ENCODE results near the gene TIFAB. TPM values are rescaled to one million over a fixed set of nuclear protein-coding genes. Genes with fewer than 3 reads are reported as not detected.

The TIFAB gene
- total and polyA plus RNA-seq, 4 donors: 0.24 TPM; not detected in 3

GRCh38 chr5:135437796-135438560 lies 14.2 kb downstream of the TIFAB start:
- H3K9me3 ChIP-seq (ENCODE audit: control insufficient read depth, low read length): no peaks in the 10 kb centered on the region
- peak in 1 of 2 donors; percentile 87 for DNase-seq
- H3K4me3 ChIP-seq (ENCODE audit: low read length in 2 of 2): no peak overlapping the region
- no peak overlapping the region for H3K27ac ChIP-seq (ENCODE audit: low read depth in 1 of 2, low read length in 2 of 2)
- H3K27me3 ChIP-seq (ENCODE audit: control insufficient read depth in 1 of 2, insufficient read depth in 2 of 2, low read length in 1 of 2): no peaks in the 10 kb centered on the region
- no peak for ATAC-seq (ENCODE audit: low FRiP score)
- intact Hi-C loops (cut with DNase I): no loop called here
- H3K36me3 ChIP-seq (ENCODE audit: control insufficient read depth in 1 of 2, insufficient read depth in 2 of 2, low read length in 1 of 2): no peaks in the 10 kb centered on the region
- no peaks in the 10 kb centered on the region for H3K4me1 ChIP-seq (ENCODE audit: control insufficient read depth in 1 of 2, insufficient read depth in 2 of 2, low read length in 2 of 2)
- 25 to 29% methylated on average over 13 of the region's 13 CpGs for WGBS, 2 donors

GRCh38 chr5:135437422-135437795 lies 14.7 kb downstream of the TIFAB start:
- no peak overlapping the region for H3K4me3 ChIP-seq (ENCODE audit: low read length in 2 of 2)
- no peak for DNase-seq
- ATAC-seq (ENCODE audit: low FRiP score): no peak
- no peak overlapping the region for H3K27ac ChIP-seq (ENCODE audit: low read depth in 1 of 2, low read length in 2 of 2)
- H3K27me3 ChIP-seq (ENCODE audit: control insufficient read depth in 1 of 2, insufficient read depth in 2 of 2, low read length in 1 of 2): no peaks in the 10 kb centered on the region
- 87 to 89% methylated on average over 7 of the region's 7 CpGs for WGBS, 2 donors
- H3K36me3 ChIP-seq (ENCODE audit: control insufficient read depth in 1 of 2, insufficient read depth in 2 of 2, low read length in 1 of 2): no peaks in the 10 kb centered on the region
- H3K9me3 ChIP-seq (ENCODE audit: control insufficient read depth, low read length): no peaks in the 10 kb centered on the region
- intact Hi-C loops (cut with DNase I): no loop called here
- H3K4me1 ChIP-seq (ENCODE audit: control insufficient read depth in 1 of 2, insufficient read depth in 2 of 2, low read length in 2 of 2): no peaks in the 10 kb centered on the region

- Histone ChIP-seq H3K4me1 (ENCODE audit: control insufficient read depth in 1 of 2, insufficient read depth in 2 of 2, low read length in 2 of 2) (no peaks in the 10 kb centered on the region), H3K36me3 (ENCODE audit: control insufficient read depth in 1 of 2, insufficient read depth in 2 of 2, low read length in 1 of 2) (no peaks in the 10 kb centered on the region), H3K27me3 (ENCODE audit: control insufficient read depth in 1 of 2, insufficient read depth in 2 of 2, low read length in 1 of 2) (no peaks in the 10 kb centered on the region), H3K27ac (ENCODE audit: low read depth in 1 of 2, low read length in 2 of 2) (no peak overlapping the region), H3K4me3 (ENCODE audit: low read length in 2 of 2) (no peak overlapping the region), H3K9me3 (ENCODE audit: control insufficient read depth, low read length) (no peaks in the 10 kb centered on the region)
- DNase-seq: peak in 1 of 2 donors; percentile 59
- intact Hi-C loops (cut with DNase I): no loop called here
- 76 to 84% methylated on average over 7 of the region's 7 CpGs for WGBS, 2 donors
- no peak for ATAC-seq (ENCODE audit: low FRiP score)
Measured at GRCh38 chr5:135436951-135437418, 15.2 kb downstream of the TIFAB start.

GRCh38 chr5:135435467-135436330 lies 16.5 kb downstream of the TIFAB start:
- Histone ChIP-seq H3K27ac (ENCODE audit: low read depth in 1 of 2, low read length in 2 of 2) (no peak overlapping the region), H3K4me3 (ENCODE audit: low read length in 2 of 2) (no peak overlapping the region), H3K4me1 (ENCODE audit: control insufficient read depth in 1 of 2, insufficient read depth in 2 of 2, low read length in 2 of 2) (no peaks in the 10 kb centered on the region), H3K36me3 (ENCODE audit: control insufficient read depth in 1 of 2, insufficient read depth in 2 of 2, low read length in 1 of 2) (no peaks in the 10 kb centered on the region), H3K27me3 (ENCODE audit: control insufficient read depth in 1 of 2, insufficient read depth in 2 of 2, low read length in 1 of 2) (no peaks in the 10 kb centered on the region), H3K9me3 (ENCODE audit: control insufficient read depth, low read length) (no peaks in the 10 kb centered on the region)
- intact Hi-C loops (cut with DNase I): no loop called here
- DNase-seq: no peak
- WGBS, 2 donors: 78 to 81% methylated on average over 9 of the region's 9 CpGs
- ATAC-seq (ENCODE audit: low FRiP score): no peak

GRCh38 chr5:135434591-135435466 lies 17.3 kb downstream of the TIFAB start:
- no peaks in the 10 kb centered on the region for H3K9me3 ChIP-seq (ENCODE audit: control insufficient read depth, low read length)
- WGBS, 2 donors: 80 to 83% methylated on average over 24 of the region's 24 CpGs
- no peaks in the 10 kb centered on the region for H3K36me3 ChIP-seq (ENCODE audit: control insufficient read depth in 1 of 2, insufficient read depth in 2 of 2, low read length in 1 of 2)
- peak in 1 of 2 donors; percentile 45 for DNase-seq
- ATAC-seq (ENCODE audit: low FRiP score): no peak
- intact Hi-C loops (cut with DNase I): no loop called here
- no peak overlapping the region for H3K4me3 ChIP-seq (ENCODE audit: low read length in 2 of 2)
- no peaks in the 10 kb centered on the region for H3K27me3 ChIP-seq (ENCODE audit: control insufficient read depth in 1 of 2, insufficient read depth in 2 of 2, low read length in 1 of 2)
- no peaks in the 10 kb centered on the region for H3K4me1 ChIP-seq (ENCODE audit: control insufficient read depth in 1 of 2, insufficient read depth in 2 of 2, low read length in 2 of 2)
- no peak overlapping the region for H3K27ac ChIP-seq (ENCODE audit: low read depth in 1 of 2, low read length in 2 of 2)

- no peaks in the 10 kb centered on the region for H3K36me3 ChIP-seq (ENCODE audit: control insufficient read depth in 1 of 2, insufficient read depth in 2 of 2, low read length in 1 of 2)
- no peaks in the 10 kb centered on the region for H3K27me3 ChIP-seq (ENCODE audit: control insufficient read depth in 1 of 2, insufficient read depth in 2 of 2, low read length in 1 of 2)
- no peaks in the 10 kb centered on the region for H3K4me1 ChIP-seq (ENCODE audit: control insufficient read depth in 1 of 2, insufficient read depth in 2 of 2, low read length in 2 of 2)
- H3K27ac ChIP-seq (ENCODE audit: low read depth in 1 of 2, low read length in 2 of 2): no peak overlapping the region
- ATAC-seq (ENCODE audit: low FRiP score) (no peak), DNase-seq (no peak)
- peaks cover 2% of the 10 kb centered on the region for H3K9me3 ChIP-seq (ENCODE audit: control insufficient read depth, low read length)
- intact Hi-C loops (cut with DNase I): no loop called here
- 85 to 87% methylated on average over 12 of the region's 12 CpGs for WGBS, 2 donors
- no peak overlapping the region for H3K4me3 ChIP-seq (ENCODE audit: low read length in 2 of 2)
Measured at GRCh38 chr5:135433681-135434426, 18.3 kb downstream of the TIFAB start.

- DNase-seq (no peak), ATAC-seq (ENCODE audit: low FRiP score) (no peak)
Measured at GRCh38 chr5:135432113-135432512, 20.0 kb downstream of the TIFAB start.

GRCh38 chr5:135430135-135430437 lies 22.1 kb downstream of the TIFAB start:
- intact Hi-C loops (cut with DNase I): no loop called here
- DNase-seq: no peak
- H3K36me3 ChIP-seq (ENCODE audit: control insufficient read depth in 1 of 2, insufficient read depth in 2 of 2, low read length in 1 of 2): no peaks in the 10 kb centered on the region
- WGBS, 2 donors: 79 to 83% methylated on average over 7 of the region's 7 CpGs
- no peaks in the 10 kb centered on the region for H3K4me1 ChIP-seq (ENCODE audit: control insufficient read depth in 1 of 2, insufficient read depth in 2 of 2, low read length in 2 of 2)
- no peak overlapping the region for H3K27ac ChIP-seq (ENCODE audit: low read depth in 1 of 2, low read length in 2 of 2)
- no peak for ATAC-seq (ENCODE audit: low FRiP score)
- peaks cover 6% of the 10 kb centered on the region for H3K9me3 ChIP-seq (ENCODE audit: control insufficient read depth, low read length)
- H3K4me3 ChIP-seq (ENCODE audit: low read length in 2 of 2): no peak overlapping the region
- H3K27me3 ChIP-seq (ENCODE audit: control insufficient read depth in 1 of 2, insufficient read depth in 2 of 2, low read length in 1 of 2): no peaks in the 10 kb centered on the region

More at GRCh38 chr5:135432113-135432512, 20.0 kb downstream of the TIFAB start:
- Histone ChIP-seq H3K4me1 (ENCODE audit: control insufficient read depth in 1 of 2, insufficient read depth in 2 of 2, low read length in 2 of 2) (no peaks in the 10 kb centered on the region), H3K9me3 (ENCODE audit: control insufficient read depth, low read length) (peaks cover 6% of the 10 kb centered on the region), H3K27ac (ENCODE audit: low read depth in 1 of 2, low read length in 2 of 2) (no peak overlapping the region), H3K36me3 (ENCODE audit: control insufficient read depth in 1 of 2, insufficient read depth in 2 of 2, low read length in 1 of 2) (no peaks in the 10 kb centered on the region), H3K27me3 (ENCODE audit: control insufficient read depth in 1 of 2, insufficient read depth in 2 of 2, low read length in 1 of 2) (no peaks in the 10 kb centered on the region), H3K4me3 (ENCODE audit: low read length in 2 of 2) (no peak overlapping the region)
- WGBS, 2 donors: 95 to 97% methylated on average over 4 of the region's 4 CpGs
- intact Hi-C loops (cut with DNase I): no loop called here

All from aorta (tissue), 5 donors.